Adrenal gland (tissue), 12 donors: ENCODE measurements around the gene PHB1. TPM values are rescaled to one million over a fixed set of nuclear protein-coding genes. Genes with fewer than 3 reads are reported as not detected.

Source experiments
- DNase-seq, 7 donors: peaks; one replicate each; pipeline ENCODE4 v3.0.0-alpha.2; 2019 to 2020
- H3K27ac ChIP-seq, 5 donors: fragments of 200-600 bp; sonication (generic) in 4 of 5; 1 replicate in 3 of 5; 2 replicates in 2 of 5; pipeline versions ENCODE4 v1.5.1 to v1.8.0; 2016 to 2020; ENCODE audit warnings: mild to moderate bottlenecking in 1 of 5
- H3K27me3 ChIP-seq: fragments of 200-600 bp; 2 replicates; pipeline ENCODE4 v1.8.0; 2021
- H3K36me3 ChIP-seq, 2 donors: fragments of 200-600 bp; replicated peaks in 1 of 2; 1 replicate in 1 of 2; 2 replicates in 1 of 2; pipeline versions ENCODE4 v1.5.1 to v1.8.0; 2018 to 2022
- H3K4me1 ChIP-seq, 2 donors: fragments of 200-600 bp; replicated peaks in 1 of 2; 1 replicate in 1 of 2; 2 replicates in 1 of 2; pipeline versions ENCODE4 v1.5.1 to v1.8.0; 2018 to 2021
- H3K4me3 ChIP-seq, 4 donors: fragments of 200-600 bp; sonication (generic) in 3 of 4; one replicate each; pipeline ENCODE4 v1.5.1; 2016 to 2018
- H3K9me3 ChIP-seq, 3 donors: fragments of 200-600 bp; sonication (generic) in 1 of 3; replicated peaks in 1 of 3; 1 replicate in 2 of 3; 2 replicates in 1 of 3; pipeline versions ENCODE4 v1.5.1 to v1.8.0; 2016 to 2021
- POLR2A ChIP-seq, 2 donors: fragments of 450-650 bp; IDR thresholded peaks; one replicate each; pipeline ENCODE4 v1.6.1; 2017; ENCODE audit warnings: antibody characterized with exemption in 2 of 2, mild to moderate bottlenecking in 2 of 2, moderate library complexity in 1 of 2
- WGBS, 4 donors: extraction: QIAGEN DNeasy Blood & Tissue Kit in 2 of 4; methylation state at CpG; one replicate each; pipeline versions ENCODE4 v1.1.5 to v1.1.7; 2013 to 2017; 5-methylcytosine and 5-hydroxymethylcytosine counted together
- intact Hi-C, 2 donors: fragments of 100-400 bp; cut with DNase I; formaldehyde crosslinking; loops; one replicate each; pipeline versions ENCODE4 v1.14.1 to v1.15.0; 2022 to 2023
- polyA plus RNA-seq, 3 donors: library from polyadenylated mRNA; stranded (reverse); fragments of 200-250 nt in 2 of 3; fragments of 350-450 nt in 1 of 3; fragmentation: Illumina TruSeq in 1 of 3; extraction: RNeasy Lipid Tissue Mini Kit (QIAGEN cat#74804) in 1 of 3; gene quantifications; one replicate each; pipeline ENCODE4 v1.2.3, GENCODE V29; 2013 to 2014
- total RNA-seq, 9 donors: library from RNA; depleted of rRNA in 4 of 9; stranded (reverse); fragments of >200 nt in 4 of 9; fragments of 120-200 nt in 1 of 9; fragmentation: NEBNext Ultra II Directional in 1 of 9; extraction: Animal tissue kit (Norgen Biotek cat#: 25700) in 1 of 9; gene quantifications; one replicate each; pipeline versions ENCODE4 v1.1.0 to v1.2.4, GENCODE V29; 2013 to 2023
- TF ChIP-seq, protein P1 (sequence below), 6 experiments: fragments of 450-650 bp in 4 of 6; fragments of 200-600 bp in 2 of 6; sonication (generic) in 1 of 6; IDR thresholded peaks; 1 replicate in 5 of 6; 2 replicates in 1 of 6; pipeline versions ENCODE4 v1.5.1 to v1.8.0; 2016 to 2021; ENCODE audit warnings: antibody characterized with exemption in 6 of 6, mild to moderate bottlenecking in 2 of 6, moderate library complexity in 1 of 6
- donor health status: healthy with polysubstance abuse.
- donor health status: Bipolar disorder and iron deficiency.
- donor health status: DM: yes; HTN: yes; CAD: no.
- donor health status: DM: no; HTN: no; CAD: no.
- donor health status: DM: no; HTN: no; CAD: no.
- donor health status: DM: yes; HTN: yes; CAD: no.

Gene PHB1
- total and polyA plus RNA-seq, 12 donors = 66.4 to 222 (median 123) TPM

DNA sequence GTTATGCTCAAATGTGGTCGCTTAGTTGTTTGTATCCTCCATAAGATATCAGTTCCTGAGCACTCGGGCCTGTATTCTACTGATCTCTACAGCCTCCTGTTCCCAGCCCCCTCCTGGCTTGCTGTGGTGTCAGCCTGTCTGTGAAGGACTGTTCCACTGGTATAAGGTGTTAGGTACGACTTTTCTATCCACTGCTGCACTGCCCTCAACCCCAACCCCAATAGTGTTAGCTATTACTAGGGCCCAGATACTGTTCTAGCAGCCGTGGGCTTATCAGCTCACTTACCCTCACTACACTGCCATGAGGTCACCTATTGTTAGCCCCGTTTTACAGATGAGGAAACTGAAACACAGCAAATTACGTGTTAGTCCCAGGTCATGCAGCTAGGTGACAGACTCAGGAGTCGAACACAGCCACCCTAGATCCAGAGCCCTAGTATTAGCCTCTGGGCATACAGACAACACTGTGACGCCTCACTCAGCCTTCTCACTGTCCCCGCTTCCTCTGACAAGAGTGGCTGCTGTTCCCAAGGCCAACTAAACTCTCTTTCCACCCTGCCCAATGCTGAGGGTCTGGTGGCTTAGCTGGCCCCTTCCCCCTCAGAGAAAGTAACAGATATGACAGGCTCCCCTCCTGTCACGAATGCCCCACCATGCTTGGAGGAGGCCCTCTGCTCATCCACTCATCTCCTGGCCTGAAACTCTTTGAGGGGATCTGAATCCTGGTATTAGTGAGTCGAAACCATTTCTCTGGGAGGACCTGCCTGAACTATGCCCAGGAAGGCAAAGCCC lies 27.0 kb downstream of the PHB1 start:
- no peaks in the 10 kb centered on the region for H3K27me3 ChIP-seq
- WGBS, 4 donors = 84 to 90% (median 85%) methylated on average over 11 of the region's 11 CpGs
- peaks cover 0 to 24% of the 10 kb centered on the region in 2 donors for H3K4me1 ChIP-seq
- intact Hi-C loops = no loop called here
- no peaks in the 10 kb centered on the region for H3K9me3 ChIP-seq
- DNase-seq = no peak
- H3K4me3 ChIP-seq = no peak overlapping the region
- no peaks in the 10 kb centered on the region for H3K36me3 ChIP-seq
- no peak overlapping the region for H3K27ac ChIP-seq
- TF ChIP-seq POLR2A (IDR thresholded peaks at IDR 0.05) = no peak
- TF ChIP-seq, protein P1, sequence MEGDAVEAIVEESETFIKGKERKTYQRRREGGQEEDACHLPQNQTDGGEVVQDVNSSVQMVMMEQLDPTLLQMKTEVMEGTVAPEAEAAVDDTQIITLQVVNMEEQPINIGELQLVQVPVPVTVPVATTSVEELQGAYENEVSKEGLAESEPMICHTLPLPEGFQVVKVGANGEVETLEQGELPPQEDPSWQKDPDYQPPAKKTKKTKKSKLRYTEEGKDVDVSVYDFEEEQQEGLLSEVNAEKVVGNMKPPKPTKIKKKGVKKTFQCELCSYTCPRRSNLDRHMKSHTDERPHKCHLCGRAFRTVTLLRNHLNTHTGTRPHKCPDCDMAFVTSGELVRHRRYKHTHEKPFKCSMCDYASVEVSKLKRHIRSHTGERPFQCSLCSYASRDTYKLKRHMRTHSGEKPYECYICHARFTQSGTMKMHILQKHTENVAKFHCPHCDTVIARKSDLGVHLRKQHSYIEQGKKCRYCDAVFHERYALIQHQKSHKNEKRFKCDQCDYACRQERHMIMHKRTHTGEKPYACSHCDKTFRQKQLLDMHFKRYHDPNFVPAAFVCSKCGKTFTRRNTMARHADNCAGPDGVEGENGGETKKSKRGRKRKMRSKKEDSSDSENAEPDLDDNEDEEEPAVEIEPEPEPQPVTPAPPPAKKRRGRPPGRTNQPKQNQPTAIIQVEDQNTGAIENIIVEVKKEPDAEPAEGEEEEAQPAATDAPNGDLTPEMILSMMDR (IDR thresholded peaks at IDR 0.05) = no peak

GRCh38 chr17:49386373-49386772 lies 28.3 kb downstream of the PHB1 start:
- no peaks in the 10 kb centered on the region for H3K9me3 ChIP-seq
- intact Hi-C loops = no loop called here
- no peak for DNase-seq
- H3K4me3 ChIP-seq = no peak overlapping the region
- no peaks in the 10 kb centered on the region for H3K36me3 ChIP-seq
- no peaks in the 10 kb centered on the region for H3K27me3 ChIP-seq
- H3K4me1 ChIP-seq = peaks cover 0 to 21% of the 10 kb centered on the region in 2 donors
- TF ChIP-seq POLR2A (IDR thresholded peaks at IDR 0.05) = no peak
- TF ChIP-seq, protein P1 (IDR thresholded peaks at IDR 0.05) = no peak
- WGBS, 4 donors = 87 to 94% (median 92%) methylated on average over 10 of the region's 10 CpGs
- H3K27ac ChIP-seq = no peak overlapping the region

DNA sequence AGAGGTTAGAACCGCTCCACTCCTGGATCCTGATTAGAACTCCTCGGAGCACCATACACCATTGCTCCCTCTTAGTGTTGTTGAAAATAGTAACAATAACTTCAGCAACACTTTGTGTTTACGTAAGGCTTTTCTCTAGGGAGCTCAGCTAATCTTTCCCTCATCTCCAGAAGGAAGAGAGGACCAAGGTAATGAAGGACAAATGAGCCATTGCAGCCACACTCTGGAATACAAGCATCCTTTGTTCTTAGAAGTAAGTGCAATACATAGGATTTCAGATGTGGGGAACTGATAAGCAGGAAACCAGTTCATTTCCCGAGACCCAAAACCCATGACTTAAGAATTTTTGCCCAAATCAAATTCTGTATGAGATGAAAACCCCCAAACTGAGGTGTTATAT lies 29.7 kb downstream of the PHB1 start:
- Histone ChIP-seq H3K27ac (no peak overlapping the region), H3K4me3 (no peak overlapping the region), H3K4me1 (peaks cover 0 to 9% of the 10 kb centered on the region in 2 donors), H3K27me3 (no peaks in the 10 kb centered on the region), H3K36me3 (no peaks in the 10 kb centered on the region), H3K9me3 (no peaks in the 10 kb centered on the region)
- no peak for TF ChIP-seq POLR2A (IDR thresholded peaks at IDR 0.05)
- TF ChIP-seq, protein P1 (IDR thresholded peaks at IDR 0.05) = no peak
- DNase-seq = no peak
- intact Hi-C loops = no loop called here
- WGBS, 4 donors = 89 to 93% (median 91%) methylated on average over 4 of the region's 4 CpGs

- no peak for TF ChIP-seq POLR2A (IDR thresholded peaks at IDR 0.05)
- TF ChIP-seq, protein P1 (IDR thresholded peaks at IDR 0.05) = no peak
- Histone ChIP-seq H3K9me3 (no peaks in the 10 kb centered on the region), H3K27me3 (no peaks in the 10 kb centered on the region), H3K27ac (no peak overlapping the region), H3K4me3 (no peak overlapping the region), H3K4me1 (no peaks in the 10 kb centered on the region), H3K36me3 (no peaks in the 10 kb centered on the region)
- intact Hi-C loops = no loop called here
- DNase-seq = no peak
- 82 to 93% (median 89%) methylated on average over 8 to 10 of the region's 10 CpGs for WGBS, 4 donors
Measured at GRCh38 chr17:49383060-49383459, 31.6 kb downstream of the PHB1 start.
